ENCODE data around the gene ABTB1.

DNA sequence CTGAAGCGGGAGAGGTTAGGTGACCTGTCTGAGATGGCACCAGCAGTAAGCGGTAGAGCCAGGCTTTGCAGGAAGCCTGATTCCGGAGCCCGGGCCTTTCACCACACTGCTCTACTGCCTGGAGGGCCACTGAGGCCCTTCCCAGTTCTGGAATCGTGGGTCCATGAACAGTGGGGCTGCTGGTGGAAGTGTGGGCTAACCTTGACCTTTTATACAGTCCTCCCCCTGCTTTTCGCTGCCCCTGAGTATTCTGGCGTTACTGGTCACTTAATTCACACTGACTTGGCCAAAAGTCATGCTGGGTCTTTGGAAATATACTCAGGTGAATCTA lies 2.6 kb upstream of the ABTB1 start:
- TF ChIP-seq CTCF (IDR thresholded peaks at IDR 0.05; ENCODE audit: low read length), result no peak
- TF ChIP-seq EZH2phosphoT487 (IDR thresholded peaks at IDR 0.05; ENCODE audit: low read length), result no peak
- TF ChIP-seq EZH2 (optimal IDR thresholded peaks at IDR 0.05; ENCODE audit: low read depth, low read length), result no peak
